ENCODE data around the gene MORC1.

MORC1 gene

GRCh38 chr3:108931035-108931434 lies 186.9 kb downstream of the MORC1 start:
- Histone ChIP-seq H3K27ac (ENCODE audit: low read depth, low read length) (no peak overlapping the region), H2BK5ac (ENCODE audit: low read depth, low read length, poor library complexity) (no peak overlapping the region), H2BK12ac (ENCODE audit: low read length) (no peak overlapping the region), H3K4me3 (ENCODE audit: low read depth, low read length) (no peak overlapping the region), H3K23ac (ENCODE audit: low read length) (no peak overlapping the region), H3K4me1 (ENCODE audit: control insufficient read depth in 1 of 2, insufficient read depth in 2 of 2, low read length in 2 of 2) (no peaks in the 10 kb centered on the region), H2AFZ (ENCODE audit: insufficient read depth, low read length, poor library complexity) (no peak overlapping the region), H4K12ac (ENCODE audit: low read depth, low read length) (no peak overlapping the region), H3K9ac (ENCODE audit: low read length) (no peak overlapping the region), H3K4me2 (ENCODE audit: low read length) (no peak overlapping the region), H3K18ac (ENCODE audit: low read length) (no peak overlapping the region), H2AK5ac (ENCODE audit: low read length) (no peak overlapping the region), H3K14ac (ENCODE audit: low read length) (no peak overlapping the region), H3K36me3 (ENCODE audit: control insufficient read depth in 1 of 2, insufficient read depth in 2 of 2, low read length in 2 of 2) (no peaks in the 10 kb centered on the region), H4K91ac (ENCODE audit: low read depth, low read length) (no peak overlapping the region), H3K27me3 (ENCODE audit: insufficient read depth, low read length) (no peaks in the 10 kb centered on the region), H2BK120ac (ENCODE audit: insufficient read depth, low read length, poor library complexity) (no peak overlapping the region), H3K4ac (ENCODE audit: low read depth, low read length) (no peak overlapping the region), H4K8ac (ENCODE audit: low read depth, low read length) (no peak overlapping the region), H3K79me2 (ENCODE audit: control insufficient read depth, insufficient read depth, low read length, poor library complexity) (no peaks in the 10 kb centered on the region), H3K9me3 (ENCODE audit: insufficient read depth, low read depth, low read length) (no peaks in the 10 kb centered on the region), H3K79me1 (ENCODE audit: low read length) (no peaks in the 10 kb centered on the region)
- no peak for DNase-seq

DNA sequence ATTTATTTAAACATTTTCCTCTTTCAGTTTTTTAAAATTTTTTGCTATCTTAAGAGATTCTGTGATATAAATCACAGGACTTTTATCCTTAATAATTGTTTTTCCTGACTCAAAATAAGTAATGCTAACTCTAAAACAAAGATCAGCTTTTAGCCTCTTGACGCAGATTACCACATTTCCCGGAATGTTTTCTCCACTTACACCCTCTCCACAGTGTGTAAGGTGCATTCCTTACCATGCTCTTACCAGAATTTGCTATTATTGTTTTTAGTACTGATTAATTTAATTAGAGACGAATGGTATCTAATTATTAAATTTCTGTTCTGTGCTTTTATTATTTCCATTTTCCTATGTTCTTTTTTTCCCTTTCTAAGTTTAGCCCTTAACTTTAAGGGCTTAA lies 199.1 kb downstream of the MORC1 start:
- no CpG with 5 or more reads among the region's 3 CpGs for WGBS (ENCODE audit: extremely low coverage, insufficient coverage, insufficient read length)
- Histone ChIP-seq H3K23ac (ENCODE audit: low read length) (no peak overlapping the region), H3K79me2 (ENCODE audit: control insufficient read depth, insufficient read depth, low read length, poor library complexity) (no peaks in the 10 kb centered on the region), H3K4me2 (ENCODE audit: low read length) (no peak overlapping the region), H2BK5ac (ENCODE audit: low read depth, low read length, poor library complexity) (no peak overlapping the region), H4K91ac (ENCODE audit: low read depth, low read length) (no peak overlapping the region), H3K18ac (ENCODE audit: low read length) (no peak overlapping the region), H4K8ac (ENCODE audit: low read depth, low read length) (no peak overlapping the region), H2AFZ (ENCODE audit: insufficient read depth, low read length, poor library complexity) (no peak overlapping the region), H2AK5ac (ENCODE audit: low read length) (no peak overlapping the region), H3K4me1 (ENCODE audit: control insufficient read depth in 1 of 2, insufficient read depth in 2 of 2, low read length in 2 of 2) (no peaks in the 10 kb centered on the region), H3K14ac (ENCODE audit: low read length) (no peak overlapping the region), H3K4ac (ENCODE audit: low read depth, low read length) (no peak overlapping the region), H2BK12ac (ENCODE audit: low read length) (no peak overlapping the region), H3K36me3 (ENCODE audit: control insufficient read depth in 1 of 2, insufficient read depth in 2 of 2, low read length in 2 of 2) (no peaks in the 10 kb centered on the region), H3K9me3 (ENCODE audit: insufficient read depth, low read depth, low read length) (no peaks in the 10 kb centered on the region), H3K79me1 (ENCODE audit: low read length) (no peaks in the 10 kb centered on the region), H3K27me3 (ENCODE audit: insufficient read depth, low read length) (no peaks in the 10 kb centered on the region), H2BK120ac (ENCODE audit: insufficient read depth, low read length, poor library complexity) (no peak overlapping the region), H3K9ac (ENCODE audit: low read length) (no peak overlapping the region), H4K12ac (ENCODE audit: low read depth, low read length) (no peak overlapping the region), H3K27ac (ENCODE audit: low read depth, low read length) (no peak overlapping the region), H3K4me3 (ENCODE audit: low read depth, low read length) (no peak overlapping the region)
- DNase-seq, result no peak

- Histone ChIP-seq H2BK120ac (ENCODE audit: insufficient read depth, low read length, poor library complexity) (no peak overlapping the region), H4K8ac (ENCODE audit: low read depth, low read length) (no peak overlapping the region), H2BK5ac (ENCODE audit: low read depth, low read length, poor library complexity) (no peak overlapping the region), H3K4me2 (ENCODE audit: low read length) (no peak overlapping the region), H2AFZ (ENCODE audit: insufficient read depth, low read length, poor library complexity) (no peak overlapping the region), H3K14ac (ENCODE audit: low read length) (no peak overlapping the region), H3K4ac (ENCODE audit: low read depth, low read length) (no peak overlapping the region), H3K18ac (ENCODE audit: low read length) (no peak overlapping the region), H4K12ac (ENCODE audit: low read depth, low read length) (no peak overlapping the region), H3K9ac (ENCODE audit: low read length) (no peak overlapping the region), H3K4me3 (ENCODE audit: low read depth, low read length) (no peak overlapping the region), H2AK5ac (ENCODE audit: low read length) (no peak overlapping the region), H3K9me3 (ENCODE audit: insufficient read depth, low read depth, low read length) (no peaks in the 10 kb centered on the region), H4K91ac (ENCODE audit: low read depth, low read length) (no peak overlapping the region), H3K79me2 (ENCODE audit: control insufficient read depth, insufficient read depth, low read length, poor library complexity) (no peaks in the 10 kb centered on the region), H3K23ac (ENCODE audit: low read length) (no peak overlapping the region), H2BK12ac (ENCODE audit: low read length) (no peak overlapping the region), H3K4me1 (ENCODE audit: control insufficient read depth in 1 of 2, insufficient read depth in 2 of 2, low read length in 2 of 2) (no peaks in the 10 kb centered on the region), H3K36me3 (ENCODE audit: control insufficient read depth in 1 of 2, insufficient read depth in 2 of 2, low read length in 2 of 2) (no peaks in the 10 kb centered on the region), H3K27me3 (ENCODE audit: insufficient read depth, low read length) (no peaks in the 10 kb centered on the region), H3K27ac (ENCODE audit: low read depth, low read length) (no peak overlapping the region), H3K79me1 (ENCODE audit: low read length) (no peaks in the 10 kb centered on the region)
- peak; percentile 62 to 81 for DNase-seq
- no CpG with 5 or more reads among the region's 6 CpGs for WGBS (ENCODE audit: extremely low coverage, insufficient coverage, insufficient read length)
Observed at GRCh38 chr3:108914774-108915641, 202.9 kb downstream of the MORC1 start.

- H2AK5ac ChIP-seq (ENCODE audit: low read length), result no peak overlapping the region
- no peak overlapping the region for H3K14ac ChIP-seq (ENCODE audit: low read length)
- H3K79me2 ChIP-seq (ENCODE audit: control insufficient read depth, insufficient read depth, low read length, poor library complexity), result no peaks in the 10 kb centered on the region
- no CpG with 5 or more reads among the region's 5 CpGs for WGBS (ENCODE audit: extremely low coverage, insufficient coverage, insufficient read length)
- H4K8ac ChIP-seq (ENCODE audit: low read depth, low read length), result no peak overlapping the region
- H3K4me2 ChIP-seq (ENCODE audit: low read length), result no peak overlapping the region
- no peak for DNase-seq
- no peak overlapping the region for H3K9ac ChIP-seq (ENCODE audit: low read length)
- no peak overlapping the region for H2BK12ac ChIP-seq (ENCODE audit: low read length)
- no peaks in the 10 kb centered on the region for H3K36me3 ChIP-seq (ENCODE audit: control insufficient read depth in 1 of 2, insufficient read depth in 2 of 2, low read length in 2 of 2)
- no peak overlapping the region for H2AFZ ChIP-seq (ENCODE audit: insufficient read depth, low read length, poor library complexity)
- no peaks in the 10 kb centered on the region for H3K9me3 ChIP-seq (ENCODE audit: insufficient read depth, low read depth, low read length)
- H4K91ac ChIP-seq (ENCODE audit: low read depth, low read length), result no peak overlapping the region
- H3K23ac ChIP-seq (ENCODE audit: low read length), result no peak overlapping the region
- no peak overlapping the region for H3K18ac ChIP-seq (ENCODE audit: low read length)
- no peak overlapping the region for H3K27ac ChIP-seq (ENCODE audit: low read depth, low read length)
- H3K4me3 ChIP-seq (ENCODE audit: low read depth, low read length), result no peak overlapping the region
- H2BK120ac ChIP-seq (ENCODE audit: insufficient read depth, low read length, poor library complexity), result no peak overlapping the region
- H3K79me1 ChIP-seq (ENCODE audit: low read length), result no peaks in the 10 kb centered on the region
- no peaks in the 10 kb centered on the region for H3K27me3 ChIP-seq (ENCODE audit: insufficient read depth, low read length)
- no peak overlapping the region for H3K4ac ChIP-seq (ENCODE audit: low read depth, low read length)
- no peaks in the 10 kb centered on the region for H3K4me1 ChIP-seq (ENCODE audit: control insufficient read depth in 1 of 2, insufficient read depth in 2 of 2, low read length in 2 of 2)
- H4K12ac ChIP-seq (ENCODE audit: low read depth, low read length), result no peak overlapping the region
- H2BK5ac ChIP-seq (ENCODE audit: low read depth, low read length, poor library complexity), result no peak overlapping the region
Observed at GRCh38 chr3:108909799-108910198, 208.1 kb downstream of the MORC1 start.
